ENCODE results near the gene ASIC2.

The ASIC2 gene

DNA sequence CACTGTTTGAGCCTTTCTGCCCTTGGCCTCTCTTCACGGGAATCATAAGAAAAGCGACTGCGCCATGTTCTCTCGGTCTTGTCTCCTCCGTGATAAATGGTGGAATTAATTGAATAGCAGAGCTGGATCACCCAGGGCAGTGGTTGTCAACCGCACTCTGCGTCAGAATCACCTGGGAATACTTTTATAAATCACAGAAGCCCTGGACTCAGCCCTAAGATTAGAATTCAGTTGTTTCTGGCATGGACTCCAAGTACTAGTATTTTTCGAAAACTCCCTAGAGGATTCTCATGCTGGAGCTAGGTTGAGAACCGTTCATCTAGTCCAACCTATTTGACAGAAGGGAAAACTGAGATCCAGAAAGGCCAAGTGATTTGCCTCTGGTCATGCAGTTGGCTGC is 237.3 kb downstream of the ASIC2 start:
- no peak for DNase-seq

DNA sequence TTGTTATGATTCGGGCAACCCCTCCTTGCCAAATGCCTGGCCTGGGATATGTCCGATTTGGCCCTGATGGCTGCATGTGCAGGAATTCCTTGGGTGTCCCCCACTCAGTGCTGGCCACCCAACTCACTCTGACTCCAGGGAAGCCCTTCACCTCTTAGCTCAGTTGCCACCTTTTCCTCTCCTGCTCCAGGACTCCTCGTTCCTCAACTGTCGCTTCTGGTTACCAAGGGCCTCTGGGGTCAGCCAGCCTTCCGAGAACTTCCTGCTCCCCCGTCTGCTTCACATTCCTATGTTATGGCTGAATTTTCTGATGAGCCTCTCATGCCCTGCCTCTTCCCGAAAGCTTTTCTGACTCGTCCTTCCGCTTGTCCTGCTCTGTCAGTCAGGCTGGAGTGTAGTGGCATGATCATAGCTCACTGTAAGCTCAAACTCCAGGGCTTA is 237.9 kb downstream of the ASIC2 start:
- peak; percentile 7 for DNase-seq

DNA sequence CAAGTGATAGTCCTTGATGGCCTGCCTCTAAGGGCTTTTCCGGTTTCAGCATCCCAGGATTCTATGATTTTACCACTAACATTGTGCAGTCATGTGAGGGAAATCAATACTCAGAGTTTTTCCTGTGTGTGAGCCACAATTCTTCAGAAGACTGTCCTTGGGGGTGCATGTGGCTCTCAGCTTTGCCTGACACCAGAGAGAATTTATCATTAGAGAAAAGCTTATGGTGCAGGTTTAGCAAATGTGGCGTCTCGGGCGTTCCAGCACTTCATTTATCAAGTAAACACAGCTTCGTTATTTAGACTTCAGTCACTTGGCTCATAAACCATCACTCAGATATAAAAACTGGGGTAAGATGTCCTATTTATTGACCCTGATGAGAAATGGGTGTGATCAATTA is 238.7 kb downstream of the ASIC2 start:
- no peak for DNase-seq

DNA sequence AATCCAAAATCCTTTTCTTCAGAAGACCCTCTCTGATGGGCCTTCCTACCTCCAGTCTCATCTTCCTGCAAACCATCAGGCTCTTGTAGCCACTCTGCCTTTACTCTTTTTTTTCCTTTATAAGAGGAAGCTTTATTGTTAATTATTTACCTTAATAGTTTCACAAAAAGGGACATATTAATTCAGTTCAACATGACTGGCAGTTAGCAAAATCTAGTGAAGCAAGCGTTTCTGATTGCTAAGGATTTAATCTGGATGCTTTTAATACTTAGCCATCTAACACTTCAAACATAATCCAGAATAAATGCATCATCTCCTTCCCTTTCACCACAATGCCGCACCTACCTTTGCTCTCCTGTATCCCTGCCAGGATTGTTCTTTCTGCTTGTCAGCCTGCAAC is 239.4 kb downstream of the ASIC2 start:
- no peak for DNase-seq

DNA sequence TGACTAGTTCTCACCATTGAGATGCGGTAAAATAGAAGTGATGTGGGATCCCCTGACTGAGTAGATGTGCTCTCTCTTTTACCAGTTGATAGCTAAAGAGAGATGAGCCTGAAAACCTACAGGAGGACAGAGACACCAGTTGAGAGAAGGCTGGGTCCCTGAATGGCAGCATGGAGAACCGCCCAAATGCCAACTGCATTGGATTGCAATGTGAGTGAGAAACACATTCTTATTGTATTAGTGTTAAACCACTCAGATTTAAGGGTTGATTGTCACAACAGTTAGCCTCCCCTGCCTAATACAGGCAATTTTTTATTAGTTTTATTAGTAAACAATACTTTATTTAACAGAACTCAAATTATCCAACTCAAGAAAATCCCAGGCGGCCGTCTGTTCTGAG is 240.2 kb downstream of the ASIC2 start:
- DNase-seq = peak; percentile 6

DNA sequence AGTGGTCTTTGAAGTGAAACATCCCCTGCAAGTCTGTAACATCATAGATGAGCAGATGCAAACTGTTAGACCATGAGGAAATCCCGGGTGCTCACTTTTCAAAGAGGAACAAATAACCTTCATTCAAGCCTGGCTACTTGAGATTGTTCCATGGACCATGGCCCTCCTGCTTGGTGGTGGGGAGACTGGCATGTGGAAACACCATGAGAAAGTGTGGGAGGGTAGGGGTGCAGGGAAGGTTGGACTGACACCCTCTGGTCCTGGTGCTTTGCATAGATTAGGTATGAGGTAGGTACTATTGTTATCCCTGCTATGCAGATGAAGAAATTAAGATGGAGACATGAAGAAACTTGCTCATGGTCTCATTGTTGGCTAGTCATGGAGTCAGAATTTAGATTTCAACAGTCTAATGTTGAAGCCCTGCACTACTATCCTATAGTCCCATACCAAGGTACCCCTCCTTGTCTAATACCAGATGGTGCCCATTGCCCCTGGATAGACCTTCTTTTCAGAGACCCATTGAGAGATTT is 242.4 kb downstream of the ASIC2 start:
- no peak for DNase-seq

DNA sequence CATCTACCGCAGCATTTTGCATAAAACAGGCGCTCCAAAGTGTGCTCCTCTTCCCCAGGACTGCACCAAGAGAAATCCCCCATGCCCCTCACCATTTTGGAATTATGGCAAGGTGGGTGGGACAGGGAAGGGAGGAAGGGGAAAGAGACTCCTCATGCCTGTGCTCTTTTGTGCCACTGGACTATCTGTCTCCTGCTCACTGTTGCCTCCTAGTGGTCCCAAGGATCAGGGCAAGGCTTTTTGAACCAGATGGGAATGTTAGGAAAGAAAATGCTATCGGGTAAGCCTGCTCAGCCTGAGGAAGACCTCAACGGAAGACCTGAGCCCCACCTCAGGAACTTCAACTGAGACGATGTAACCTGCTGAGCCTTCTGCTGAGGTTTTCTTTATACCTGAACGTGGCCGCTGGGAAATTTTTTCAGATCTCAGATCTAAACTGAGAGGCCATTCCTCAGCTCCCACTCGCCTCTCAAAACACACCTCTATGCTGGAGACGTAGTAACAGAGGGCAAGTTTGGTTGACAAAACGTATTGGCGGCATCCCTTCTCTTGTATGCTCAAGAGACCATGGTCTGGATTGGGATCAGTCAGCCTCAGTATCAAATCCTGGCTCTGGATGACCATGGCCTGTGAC is 243.2 kb downstream of the ASIC2 start:
- DNase-seq = peak; percentile 49

DNA sequence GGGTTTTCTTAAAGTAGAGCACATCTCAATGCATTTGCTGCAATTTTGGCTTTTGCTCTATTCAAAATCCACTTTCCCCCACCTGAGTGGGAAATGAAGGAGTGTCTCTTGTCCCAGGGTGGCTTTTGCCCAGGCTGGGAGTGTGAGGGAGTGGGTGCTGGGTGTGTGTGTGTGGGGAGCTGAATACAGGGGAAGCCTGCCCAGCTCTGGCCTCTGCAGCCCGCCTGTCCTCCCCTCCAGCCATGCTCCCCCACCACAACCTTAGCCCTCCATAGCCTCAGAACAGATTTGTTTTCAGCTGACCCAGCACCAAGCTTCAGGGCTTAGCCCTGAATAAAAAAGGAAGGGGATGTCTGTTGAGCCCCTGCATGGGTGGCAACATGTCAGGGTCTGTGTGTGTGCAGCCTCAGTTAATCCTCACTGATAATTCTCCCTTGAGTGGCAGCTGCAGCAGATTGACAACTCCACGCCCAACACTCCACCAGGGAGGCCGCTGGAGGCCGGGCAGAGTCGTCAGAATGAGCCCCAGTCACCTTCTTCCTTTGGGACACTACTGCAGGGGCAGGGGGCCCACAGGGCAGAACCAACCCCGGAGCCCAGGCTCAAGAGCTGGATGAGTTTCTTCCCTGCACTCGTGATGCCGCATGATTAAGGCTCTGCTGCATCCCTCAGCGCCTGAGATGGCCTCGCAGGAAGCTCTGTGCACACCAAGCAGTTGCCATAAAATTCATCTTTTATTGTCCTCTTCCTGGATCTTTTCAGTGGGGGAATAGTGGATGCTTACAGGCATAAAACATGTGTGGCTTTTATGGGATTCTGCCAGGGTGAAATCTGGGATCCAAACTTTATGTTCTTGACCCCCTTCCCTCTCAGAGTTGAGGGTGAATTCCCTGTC is 246.5 kb downstream of the ASIC2 start:
- no peak for DNase-seq

DNA sequence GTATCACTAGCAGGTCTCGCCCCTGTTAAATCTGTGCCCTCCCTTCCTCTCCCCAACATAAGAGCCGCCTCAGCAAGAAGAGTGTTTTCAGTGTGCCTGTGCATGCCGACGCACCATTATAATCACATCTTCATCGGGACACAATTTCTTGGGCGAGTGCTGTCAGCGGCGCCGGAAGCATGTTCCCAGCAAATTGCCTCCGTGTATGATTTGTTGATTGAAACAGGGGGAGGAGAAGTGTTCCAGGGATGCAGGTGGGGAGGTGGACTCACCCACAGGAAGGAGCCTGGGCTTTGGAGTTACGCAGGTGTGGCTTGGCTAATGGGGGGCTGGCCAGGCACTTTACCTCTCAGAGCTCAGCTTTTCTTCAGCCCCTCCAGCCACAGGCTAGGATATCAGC is 247.9 kb downstream of the ASIC2 start:
- DNase-seq = no peak

DNA sequence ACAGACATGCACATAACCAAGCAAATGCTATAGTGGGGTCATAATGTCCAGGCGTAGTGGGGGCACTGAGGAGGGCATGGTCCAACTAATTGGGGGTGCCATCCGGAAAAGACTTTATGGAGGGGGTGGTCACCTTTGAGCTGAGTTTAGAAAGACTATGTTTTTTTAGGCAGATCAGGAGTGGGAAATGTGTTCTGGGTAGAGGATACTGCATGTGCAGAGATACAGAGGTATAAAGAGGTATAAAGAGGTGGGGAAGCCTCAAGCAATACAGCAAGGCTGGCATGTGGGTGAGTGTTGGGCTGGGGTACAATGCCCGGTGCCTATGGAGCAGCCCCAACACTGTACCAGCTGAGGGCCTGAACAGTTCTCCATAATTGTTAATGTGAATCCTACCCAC is 248.3 kb downstream of the ASIC2 start:
- DNase-seq = no peak

DNA sequence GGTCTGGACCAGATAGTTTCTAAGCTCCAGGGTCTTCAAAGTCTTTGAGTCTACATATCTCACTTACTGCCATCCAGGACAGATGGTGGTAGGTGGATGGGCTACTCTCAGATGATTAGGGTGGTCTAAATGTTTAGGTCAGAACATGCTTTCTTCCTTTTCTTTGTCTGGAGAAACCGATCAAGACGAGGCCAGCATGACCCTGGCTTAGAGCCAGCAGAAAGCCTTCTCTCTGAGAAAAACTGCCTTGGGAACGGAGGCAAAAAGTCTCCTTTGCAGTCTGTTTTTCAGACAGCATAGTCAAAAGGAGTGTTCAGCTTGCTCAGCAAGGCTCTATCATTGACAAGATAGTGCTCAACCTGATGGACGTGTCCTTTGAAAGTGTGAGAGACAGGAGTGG is 252.6 kb downstream of the ASIC2 start:
- DNase-seq = no peak

DNA sequence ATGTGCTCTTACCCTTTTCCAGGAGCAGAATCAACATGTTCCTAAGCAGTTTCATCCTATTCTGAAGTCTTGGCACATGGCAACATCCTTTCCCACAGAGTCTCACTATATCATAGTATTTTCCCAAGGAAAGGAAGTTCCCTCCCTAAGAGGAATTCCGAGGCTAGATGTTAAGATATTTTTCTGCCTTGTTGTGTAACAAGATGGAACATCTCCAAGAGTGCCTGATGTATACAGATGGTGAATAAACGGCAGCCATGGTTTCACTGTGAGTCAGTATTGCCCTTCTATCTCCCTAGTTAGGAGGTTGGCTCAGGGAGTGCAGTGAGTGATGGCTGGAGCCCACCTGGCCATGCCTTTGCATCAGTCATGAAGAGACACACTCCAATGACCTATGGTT is 253.2 kb downstream of the ASIC2 start:
- peak; percentile 40 for DNase-seq

DNA sequence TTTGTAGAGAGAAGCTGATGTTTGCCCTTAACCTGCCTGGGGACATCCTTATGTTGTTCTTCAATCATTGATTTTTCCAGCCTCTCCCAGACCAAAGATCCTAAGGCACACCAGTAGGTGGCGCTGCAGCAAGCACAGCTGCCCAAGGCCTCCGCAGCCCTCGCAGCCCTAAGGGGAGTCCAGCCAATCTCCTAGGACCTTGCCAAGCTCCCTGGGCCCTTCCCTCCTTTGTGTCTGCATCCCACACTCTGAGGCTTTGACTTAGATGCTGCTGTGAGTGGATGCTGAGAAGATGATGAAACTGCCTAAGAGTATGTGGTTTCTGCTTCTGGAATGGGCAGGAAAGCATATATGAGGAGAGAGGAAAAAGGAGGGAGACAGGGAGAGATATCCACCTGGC is 254.4 kb downstream of the ASIC2 start:
- no peak for DNase-seq

DNA sequence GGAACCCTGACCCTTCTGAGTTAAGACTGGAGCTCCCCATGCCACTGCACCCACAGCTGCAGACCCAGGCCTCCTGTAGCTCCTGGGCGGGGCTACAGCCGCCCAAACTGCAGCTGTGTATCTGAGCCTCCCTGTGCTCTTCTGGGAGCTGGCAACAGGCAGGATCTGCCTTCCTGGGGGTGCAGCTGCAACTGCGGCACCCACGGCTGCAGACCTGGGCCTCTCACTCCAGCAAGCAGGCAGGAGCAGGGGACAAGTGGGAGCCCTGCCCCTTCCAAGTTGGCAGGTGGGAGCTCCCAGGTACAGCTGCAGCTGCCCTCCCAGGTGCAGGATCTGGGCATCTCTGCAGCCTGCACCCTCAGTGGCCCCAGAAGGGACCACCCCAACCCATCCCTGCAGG is 259.9 kb downstream of the ASIC2 start:
- DNase-seq = no peak

DNA sequence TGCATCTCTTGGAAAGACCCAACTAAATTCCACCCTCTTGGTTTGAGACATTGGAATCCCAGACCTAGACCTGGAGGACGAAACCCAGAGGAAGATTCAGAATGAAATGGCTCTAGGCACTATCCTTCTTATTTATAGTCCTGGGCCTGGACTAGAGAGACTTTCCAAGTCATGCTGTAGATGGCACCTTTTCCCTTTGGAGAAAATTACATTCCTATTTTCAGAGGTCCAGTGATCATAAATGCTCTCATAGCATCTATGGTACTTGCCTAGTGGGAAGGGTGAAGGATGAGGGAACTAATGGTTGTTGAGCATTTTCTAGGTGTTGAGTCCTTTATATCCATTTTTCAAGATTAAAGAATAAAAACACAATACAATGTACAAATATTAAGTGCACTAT is 264.3 kb downstream of the ASIC2 start:
- no peak for DNase-seq

DNA sequence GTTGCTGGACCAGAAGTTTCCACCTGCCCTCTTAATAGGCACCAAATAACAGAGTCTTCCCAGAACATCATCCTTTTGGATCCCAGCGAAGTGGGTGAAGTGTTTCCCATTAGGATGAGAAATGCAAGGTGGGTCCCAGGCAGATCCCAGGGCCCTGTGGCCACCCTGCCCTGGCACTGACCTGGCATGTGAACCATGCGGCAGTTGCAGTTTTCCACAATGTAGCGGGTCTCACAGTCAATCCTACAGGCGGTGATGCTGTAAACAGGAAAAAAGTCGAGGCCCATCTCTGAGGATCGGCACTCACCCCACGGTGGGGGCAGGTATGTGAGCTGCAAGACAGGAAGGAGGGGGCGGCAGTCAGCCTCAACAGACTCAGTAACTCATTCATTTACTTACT is 265.0 kb downstream of the ASIC2 start:
- no peak for DNase-seq

DNA sequence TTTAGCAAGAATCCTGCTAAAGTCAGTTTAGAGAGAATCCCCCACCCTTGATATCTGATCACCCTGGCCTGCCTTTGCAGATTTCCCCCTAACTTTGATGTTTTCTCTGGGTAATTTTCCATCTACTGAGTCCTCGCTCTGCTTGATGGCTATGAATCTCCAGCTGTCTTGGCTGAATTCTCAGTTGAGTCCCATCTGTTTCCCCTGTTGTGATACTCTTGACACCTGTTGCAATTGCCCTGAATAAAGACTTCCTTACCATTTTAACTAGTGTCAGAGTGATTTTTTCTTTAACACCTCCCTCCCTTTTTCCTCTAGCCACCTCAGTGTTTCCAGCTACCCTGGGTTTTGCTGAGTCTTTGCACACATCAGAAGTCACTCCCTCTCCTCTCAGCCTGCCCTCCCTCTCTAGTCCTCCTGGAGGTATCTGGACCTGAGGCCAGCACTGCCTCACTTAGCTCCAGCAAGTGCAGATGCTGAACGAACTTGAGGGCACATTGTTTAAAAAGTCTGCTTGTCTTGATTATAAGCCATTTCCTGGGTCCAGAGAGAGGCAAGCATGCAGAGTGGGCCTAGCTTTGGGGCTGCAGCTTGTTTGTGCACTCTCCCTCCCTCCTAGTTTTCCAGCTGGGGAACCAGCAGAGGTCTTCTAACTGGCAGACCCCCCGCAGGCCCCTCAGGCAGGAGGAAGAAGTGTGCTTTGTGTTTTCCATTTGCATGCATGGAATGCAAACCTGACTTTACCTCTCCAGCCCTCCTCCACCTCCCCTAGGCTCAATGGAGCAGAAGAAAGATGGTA is 268.2 kb downstream of the ASIC2 start:
- DNase-seq = no peak

DNA sequence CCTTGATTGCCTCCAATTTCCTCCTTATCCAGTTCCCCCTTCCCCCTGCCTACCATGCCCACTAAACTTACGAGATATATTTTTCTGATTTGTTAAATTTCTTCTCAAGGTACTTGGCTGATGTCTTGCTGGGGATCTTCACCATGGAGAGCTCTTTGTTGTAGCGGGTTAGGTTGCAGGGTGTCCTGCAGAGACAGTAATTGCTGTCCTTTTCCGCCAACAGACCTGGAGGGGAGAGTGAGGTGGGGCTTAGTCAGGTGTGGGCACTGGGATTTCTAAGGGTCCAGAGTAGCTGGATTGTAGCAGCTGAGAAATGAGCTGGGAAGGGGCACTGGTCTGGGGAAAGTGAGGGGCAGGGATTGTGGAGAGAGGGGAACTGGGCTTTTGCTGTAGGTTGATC is 269.3 kb downstream of the ASIC2 start:
- no peak for DNase-seq

DNA sequence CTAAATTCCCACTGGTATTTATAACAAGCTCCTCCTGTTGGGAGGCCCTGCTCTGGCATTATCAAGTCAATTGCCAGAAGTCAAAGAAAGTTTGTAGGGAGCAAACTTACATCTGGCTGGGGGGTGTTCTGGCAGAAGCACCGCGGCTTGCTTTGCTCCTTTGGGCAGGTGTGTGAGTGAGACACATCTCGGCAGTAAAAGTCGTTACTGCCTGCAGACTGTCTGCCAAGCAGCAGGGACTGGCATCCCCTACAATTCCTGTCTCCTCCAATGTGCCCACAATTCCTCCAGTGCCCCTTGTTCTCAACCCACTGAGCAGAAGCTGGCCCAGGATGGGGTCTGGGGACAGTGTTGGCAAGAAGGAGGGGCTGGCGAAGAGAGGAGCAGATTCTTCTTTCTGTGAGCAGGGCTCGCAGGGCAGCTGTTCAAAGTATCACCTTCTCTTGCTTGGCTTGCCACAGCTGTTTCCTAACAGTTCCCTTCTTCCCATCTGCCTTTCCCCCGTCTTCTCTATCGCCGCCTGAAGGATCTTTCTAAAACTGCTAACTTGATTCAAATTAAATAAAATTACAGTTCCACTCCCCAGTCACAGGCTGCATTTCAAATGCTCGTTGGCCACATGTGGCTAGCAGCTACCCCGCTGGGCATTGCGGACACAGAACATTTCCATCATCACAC is 271.2 kb downstream of the ASIC2 start:
- no peak for DNase-seq

DNA sequence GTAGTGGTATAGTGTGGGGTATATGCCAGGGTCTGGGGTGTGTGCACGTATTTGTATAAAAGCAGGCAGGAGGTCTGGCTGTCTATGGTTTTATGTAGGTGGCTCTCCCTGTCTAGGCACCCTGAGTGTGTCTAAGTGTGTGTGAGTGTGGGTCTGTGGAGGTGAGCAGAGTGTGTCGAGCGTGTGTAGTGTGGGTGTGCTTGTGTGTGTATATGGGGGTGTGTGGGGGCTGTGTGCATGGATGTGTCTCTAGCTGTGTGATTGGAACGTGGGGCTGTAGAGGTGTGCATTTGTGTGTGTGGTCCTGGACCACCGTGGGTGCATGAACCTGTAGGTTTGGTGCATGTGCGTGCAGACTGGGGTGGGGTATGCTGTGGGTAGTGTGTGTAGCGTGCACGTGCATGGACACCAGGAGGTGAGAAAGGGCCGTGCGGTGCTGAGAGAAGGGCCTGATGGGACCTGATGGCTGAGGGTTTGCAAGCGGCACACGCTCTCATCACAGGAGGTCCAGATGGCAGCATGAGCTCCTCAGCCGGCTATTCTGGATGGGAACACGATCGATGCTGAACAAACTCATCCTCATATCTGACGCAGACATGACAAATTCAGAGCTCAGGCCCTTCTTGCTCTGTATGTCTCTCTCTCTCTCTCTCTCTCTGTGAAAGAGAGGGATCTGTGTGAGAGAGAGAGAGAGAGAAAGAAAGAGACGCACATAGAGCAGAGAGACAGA is 273.8 kb downstream of the ASIC2 start:
- no peak for DNase-seq

DNA sequence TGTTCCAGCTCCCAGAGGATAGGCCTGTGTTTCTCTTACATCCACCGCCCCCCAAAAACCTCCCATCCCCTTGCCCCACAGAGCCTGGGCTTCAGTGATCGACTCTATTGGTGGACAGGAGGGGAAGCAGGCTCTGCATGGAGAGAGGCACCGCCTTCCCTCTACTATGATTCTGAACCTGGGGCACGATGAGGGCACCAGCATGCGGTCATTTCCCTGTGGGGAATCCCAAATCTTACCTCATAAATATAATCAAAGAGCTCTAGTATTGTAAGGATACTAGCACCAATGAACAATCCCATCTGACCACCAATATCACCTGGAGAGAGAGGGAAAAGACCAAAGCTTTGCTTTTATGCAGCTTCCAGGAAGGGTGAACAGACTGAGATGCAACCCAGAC is 275.7 kb downstream of the ASIC2 start:
- DNase-seq = no peak

DNA sequence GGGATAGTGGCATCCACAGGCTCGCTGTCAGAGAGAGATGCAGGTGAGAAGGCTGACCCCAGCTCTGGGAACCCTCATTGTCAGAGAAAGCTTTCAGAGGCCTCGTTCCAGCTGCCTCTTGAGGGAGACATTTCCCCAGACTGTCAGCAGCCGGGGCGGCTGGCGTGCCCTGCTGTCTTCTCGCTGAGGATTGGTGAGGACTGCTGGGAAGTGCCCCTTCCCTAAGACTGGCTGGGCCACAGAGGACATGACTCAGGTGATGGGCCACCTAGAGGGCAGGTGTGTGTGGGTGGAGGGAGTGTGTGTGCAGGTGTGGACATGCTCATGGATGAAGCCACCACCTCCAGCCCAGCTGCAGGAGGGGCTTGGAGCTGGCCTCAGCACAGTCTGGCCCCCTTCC is 276.2 kb downstream of the ASIC2 start:
- DNase-seq = no peak
